Measurements from ENCODE around the gene BAZ2A.

Gene BAZ2A

DNA sequence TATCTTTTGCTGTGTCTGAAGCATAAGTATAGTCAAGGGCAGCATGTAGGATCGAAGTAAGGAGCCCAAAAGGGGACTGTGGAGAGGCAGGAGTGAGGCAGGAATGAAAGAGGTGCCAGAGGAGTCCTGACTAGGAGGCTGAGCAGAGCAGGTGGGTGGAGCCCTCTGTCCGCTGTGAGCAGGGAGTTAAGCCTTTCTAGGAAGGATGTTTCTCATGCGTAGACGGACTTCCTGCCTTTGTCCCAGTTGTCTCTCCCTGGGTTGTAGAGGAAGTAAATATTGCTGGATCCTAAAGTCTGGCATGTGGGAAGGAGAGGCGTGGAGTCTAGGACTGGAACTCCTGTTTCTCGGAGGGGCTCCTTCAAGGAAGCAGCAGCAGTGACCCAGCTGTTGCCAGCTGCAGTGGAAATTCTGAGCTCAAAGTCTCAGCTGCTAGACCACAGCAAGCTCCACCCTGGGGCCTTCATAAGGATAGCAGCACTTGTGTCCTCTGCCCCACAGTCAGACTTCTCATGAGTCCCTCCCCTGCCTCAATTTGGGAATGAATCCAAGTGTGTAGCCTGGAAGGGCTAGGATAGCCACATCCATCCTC lies 64.5 kb downstream of the BAZ2A start:
- TF ChIP-seq, protein P1, sequence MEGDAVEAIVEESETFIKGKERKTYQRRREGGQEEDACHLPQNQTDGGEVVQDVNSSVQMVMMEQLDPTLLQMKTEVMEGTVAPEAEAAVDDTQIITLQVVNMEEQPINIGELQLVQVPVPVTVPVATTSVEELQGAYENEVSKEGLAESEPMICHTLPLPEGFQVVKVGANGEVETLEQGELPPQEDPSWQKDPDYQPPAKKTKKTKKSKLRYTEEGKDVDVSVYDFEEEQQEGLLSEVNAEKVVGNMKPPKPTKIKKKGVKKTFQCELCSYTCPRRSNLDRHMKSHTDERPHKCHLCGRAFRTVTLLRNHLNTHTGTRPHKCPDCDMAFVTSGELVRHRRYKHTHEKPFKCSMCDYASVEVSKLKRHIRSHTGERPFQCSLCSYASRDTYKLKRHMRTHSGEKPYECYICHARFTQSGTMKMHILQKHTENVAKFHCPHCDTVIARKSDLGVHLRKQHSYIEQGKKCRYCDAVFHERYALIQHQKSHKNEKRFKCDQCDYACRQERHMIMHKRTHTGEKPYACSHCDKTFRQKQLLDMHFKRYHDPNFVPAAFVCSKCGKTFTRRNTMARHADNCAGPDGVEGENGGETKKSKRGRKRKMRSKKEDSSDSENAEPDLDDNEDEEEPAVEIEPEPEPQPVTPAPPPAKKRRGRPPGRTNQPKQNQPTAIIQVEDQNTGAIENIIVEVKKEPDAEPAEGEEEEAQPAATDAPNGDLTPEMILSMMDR (IDR thresholded peaks at IDR 0.05; ENCODE audit: borderline replicate concordance, insufficient read depth, low read depth, low read length): no peak
- no peak overlapping the region for H3K4me3 ChIP-seq (ENCODE audit: low read depth, low read length)

DNA sequence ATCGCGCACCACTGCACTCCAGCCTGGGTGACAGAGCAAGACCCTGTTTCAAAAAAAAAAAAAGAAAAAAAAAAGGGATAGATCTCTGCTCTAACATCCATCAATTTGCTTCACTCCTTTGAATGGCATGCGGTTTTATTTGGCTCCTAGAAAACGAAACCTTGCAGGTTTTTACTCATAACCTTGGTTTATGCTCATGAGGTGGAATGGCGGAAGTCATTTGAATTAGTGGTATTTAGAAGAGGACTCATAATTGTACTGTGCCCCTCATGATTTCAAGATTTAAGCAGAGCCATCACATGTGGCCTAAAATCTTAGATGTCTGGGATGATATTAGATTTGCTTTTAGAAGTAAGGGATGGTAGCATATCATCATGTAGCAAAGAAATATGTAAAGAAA lies 79.1 kb downstream of the BAZ2A start:
- TF ChIP-seq, protein P1 (IDR thresholded peaks at IDR 0.05; ENCODE audit: borderline replicate concordance, insufficient read depth, low read depth, low read length): no peak
- H3K4me3 ChIP-seq (ENCODE audit: low read depth, low read length): no peak overlapping the region

DNA sequence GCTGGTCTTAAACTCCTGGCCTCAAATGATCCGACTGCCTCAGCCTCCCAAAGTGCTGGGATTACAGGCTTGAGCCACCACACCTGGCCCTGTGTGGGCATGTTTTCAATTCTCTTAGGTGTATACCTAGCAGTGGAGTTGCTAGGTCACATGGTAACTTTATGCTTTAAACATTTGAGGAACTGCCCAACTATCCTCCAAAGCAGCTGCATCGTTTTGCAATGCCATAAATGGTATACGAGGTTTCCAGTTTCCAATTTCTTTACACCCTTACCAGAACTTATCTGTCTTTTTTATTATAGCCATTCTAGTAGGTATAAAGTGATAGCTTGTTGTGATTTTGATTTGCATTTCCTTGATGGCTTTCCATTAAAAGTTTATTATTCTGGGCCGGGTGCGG lies 83.4 kb downstream of the BAZ2A start:
- H3K4me3 ChIP-seq (ENCODE audit: low read depth, low read length): no peak overlapping the region
- TF ChIP-seq, protein P1 (IDR thresholded peaks at IDR 0.05; ENCODE audit: borderline replicate concordance, insufficient read depth, low read depth, low read length): no peak

Data from GM12875 (cell line).